Colonic mucosa (tissue), 4 donors: Measurements from ENCODE around the gene AP1G1. TPM values are rescaled to one million over a fixed set of nuclear protein-coding genes. Genes with fewer than 3 reads are reported as not detected.

ENCODE experiments used
- DNase-seq: peaks from one replicate; pipeline ENCODE4 v3.0.0-alpha.2; 2020
- H3K27ac ChIP-seq: fragments of 200-600 bp; one replicate; pipeline ENCODE4 v1.8.0; 2021
- H3K27me3 ChIP-seq: fragments of 200-600 bp; one replicate; pipeline ENCODE4 v1.8.0; 2021
- H3K36me3 ChIP-seq: fragments of 200-600 bp; one replicate; pipeline ENCODE4 v1.8.0; 2021
- H3K4me1 ChIP-seq: fragments of 200-600 bp; one replicate; pipeline ENCODE4 v1.8.0; 2021; ENCODE audit warnings: mild to moderate bottlenecking
- H3K4me3 ChIP-seq: fragments of 200-600 bp; one replicate; pipeline ENCODE4 v1.8.0; 2021
- H3K9ac ChIP-seq, 2 donors: one replicate each; pipeline ENCODE4 v1.7.0; 2013; ENCODE audit warnings: control low read depth in 2 of 2, low read depth in 2 of 2, low read length in 2 of 2
- H3K9me3 ChIP-seq: fragments of 200-600 bp; one replicate; pipeline ENCODE4 v1.8.0; 2021
- CTCF ChIP-seq: fragments of 200-600 bp; IDR thresholded peaks from one replicate; pipeline ENCODE4 v1.8.0; 2022; ENCODE audit warnings: antibody characterized with exemption, mild to moderate bottlenecking
- intact Hi-C: fragments of 100-400 bp; cut with DNase I; formaldehyde crosslinking; loops from one replicate; pipeline ENCODE4 v1.14.1; 2022
- total RNA-seq, 2 donors: library from RNA; stranded (reverse); fragmentation: NEBNext Ultra II Directional in 1 of 2; extraction: Animal tissue kit (Norgen Biotek cat#: 25700) in 1 of 2; gene quantifications; one replicate each; pipeline ENCODE4 v1.2.1, GENCODE V29; 2021
- donor health status: healthy.
- donor health status: DM: no; HTN: no; CAD: no.
- donor health status: DM: no; HTN: no; CAD: no.

Gene AP1G1
- total RNA-seq, 2 donors from 2014 or later = 101 to 102 TPM

- DNase-seq = no peak
- Histone ChIP-seq H3K9me3 (no peaks in the 10 kb centered on the region), H3K27ac (no peak overlapping the region), H3K9ac (no peak overlapping the region), H3K36me3 (no peaks in the 10 kb centered on the region), H3K4me3 (no peak overlapping the region), H3K4me1 (no peaks in the 10 kb centered on the region), H3K27me3 (no peaks in the 10 kb centered on the region)
- intact Hi-C loops = no loop called here
- no peak for TF ChIP-seq CTCF
Observed at GRCh38 chr16:71778780-71779179, 29.9 kb downstream of the AP1G1 start.

GRCh38 chr16:71777329-71777728 is 31.3 kb downstream of the AP1G1 start:
- H3K4me1 ChIP-seq = no peaks in the 10 kb centered on the region
- no peak overlapping the region for H3K9ac ChIP-seq
- H3K27ac ChIP-seq = no peak overlapping the region
- no peaks in the 10 kb centered on the region for H3K9me3 ChIP-seq
- no peak for TF ChIP-seq CTCF
- no peak overlapping the region for H3K4me3 ChIP-seq
- DNase-seq = no peak
- intact Hi-C loops = no loop called here
- H3K27me3 ChIP-seq = no peaks in the 10 kb centered on the region
- H3K36me3 ChIP-seq = no peaks in the 10 kb centered on the region

- H3K9ac ChIP-seq = no peak overlapping the region
- no peak overlapping the region for H3K27ac ChIP-seq
- H3K4me1 ChIP-seq = no peaks in the 10 kb centered on the region
- no peak for DNase-seq
- TF ChIP-seq CTCF = no peak
- H3K4me3 ChIP-seq = no peak overlapping the region
- H3K27me3 ChIP-seq = no peaks in the 10 kb centered on the region
- intact Hi-C loops = no loop called here
- no peaks in the 10 kb centered on the region for H3K9me3 ChIP-seq
- H3K36me3 ChIP-seq = no peaks in the 10 kb centered on the region
Observed at GRCh38 chr16:71775949-71776348, 32.7 kb downstream of the AP1G1 start.

GRCh38 chr16:71771571-71771970 is 37.1 kb downstream of the AP1G1 start:
- intact Hi-C loops = no loop called here
- Histone ChIP-seq H3K9me3 (no peaks in the 10 kb centered on the region), H3K27me3 (no peaks in the 10 kb centered on the region), H3K4me1 (no peaks in the 10 kb centered on the region), H3K27ac (no peak overlapping the region), H3K9ac (no peak overlapping the region), H3K4me3 (no peak overlapping the region), H3K36me3 (no peaks in the 10 kb centered on the region)
- no peak for DNase-seq
- TF ChIP-seq CTCF = no peak

- no peak for DNase-seq
- no peaks in the 10 kb centered on the region for H3K9me3 ChIP-seq
- no peak overlapping the region for H3K27ac ChIP-seq
- H3K36me3 ChIP-seq = no peaks in the 10 kb centered on the region
- TF ChIP-seq CTCF = no peak
- no peaks in the 10 kb centered on the region for H3K4me1 ChIP-seq
- H3K9ac ChIP-seq = no peak overlapping the region
- H3K4me3 ChIP-seq = no peak overlapping the region
- no peaks in the 10 kb centered on the region for H3K27me3 ChIP-seq
- intact Hi-C loops = no loop called here
Observed at GRCh38 chr16:71769222-71769621, 39.4 kb downstream of the AP1G1 start.
